Heart left ventricle (tissue), 16 donors: ENCODE measurements around the gene IFITM1. TPM values are rescaled to one million over a fixed set of nuclear protein-coding genes. Genes with fewer than 3 reads are reported as not detected.
"Not testable (repeated sequence)": the region's sequence is repeated elsewhere in the genome, so short reads cannot be mapped to it uniquely, and the experiment has no call there.

Source experiments
- ATAC-seq, 4 donors: fragments of 200-7000 bp; cut with Tn5 transposase; one replicate each; pipeline ENCODE4 v1.9.1; 2020 to 2022; ENCODE audit warnings: moderate library complexity in 4 of 4, mild to moderate bottlenecking in 3 of 4, moderate number of reproducible peaks in 1 of 4
- DNase-seq, 5 donors: peaks; one replicate each; pipeline ENCODE4 v3.0.0-alpha.2; 2020
- H3K27ac ChIP-seq, 12 donors: fragments of 200-600 bp; sonication (generic) in 4 of 12; one replicate each; pipeline versions ENCODE4 v1.5.0 to v1.8.0; 2016 to 2022; ENCODE audit warnings: mild to moderate bottlenecking in 2 of 12
- H3K27me3 ChIP-seq, 9 donors: fragments of 200-600 bp; sonication (generic) in 2 of 9; one replicate each; pipeline versions ENCODE4 v1.5.1 to v1.8.0; 2016 to 2022; ENCODE audit warnings: mild to moderate bottlenecking in 3 of 9
- H3K36me3 ChIP-seq, 9 donors: fragments of 200-600 bp; sonication (generic) in 2 of 9; one replicate each; pipeline versions ENCODE4 v1.5.0 to v1.8.0; 2018 to 2022; ENCODE audit warnings: mild to moderate bottlenecking in 2 of 9
- H3K4me1 ChIP-seq, 12 donors: fragments of 200-600 bp; sonication (generic) in 4 of 12; one replicate each; pipeline versions ENCODE4 v1.5.0 to v1.8.0; 2016 to 2022; ENCODE audit warnings: mild to moderate bottlenecking in 3 of 12
- H3K4me3 ChIP-seq, 12 donors: fragments of 200-600 bp; sonication (generic) in 4 of 12; one replicate each; pipeline versions ENCODE4 v1.5.0 to v1.8.0; 2017 to 2022; ENCODE audit warnings: mild to moderate bottlenecking in 9 of 12, moderate library complexity in 4 of 12
- H3K9me3 ChIP-seq, 12 donors: fragments of 200-600 bp; sonication (generic) in 4 of 12; one replicate each; pipeline versions ENCODE4 v1.5.0 to v1.8.0; 2016 to 2022; ENCODE audit warnings: mild to moderate bottlenecking in 1 of 12
- CTCF ChIP-seq, 12 donors: fragments of 200-600 bp; sonication (generic) in 4 of 12; IDR thresholded peaks; one replicate each; pipeline versions ENCODE4 v1.5.0 to v1.8.0; 2018 to 2022; ENCODE audit warnings: antibody characterized with exemption in 12 of 12, mild to moderate bottlenecking in 5 of 12
- POLR2A ChIP-seq, 2 donors: fragments of 450-650 bp; IDR thresholded peaks; one replicate each; pipeline ENCODE4 v1.6.1; 2017; ENCODE audit warnings: antibody characterized with exemption in 2 of 2, mild to moderate bottlenecking in 2 of 2, moderate library complexity in 2 of 2
- WGBS, 4 donors: extraction: QIAGEN DNeasy Blood & Tissue Kit in 2 of 4; methylation state at CpG; one replicate each; pipeline versions ENCODE4 v1.1.5 to v1.1.7; 2013 to 2018; 5-methylcytosine and 5-hydroxymethylcytosine counted together
- intact Hi-C, 10 donors: fragments of 100-400 bp; cut with DNase I; formaldehyde crosslinking; loops; one replicate each; pipeline versions ENCODE4 v1.11.1 to v1.14.2; 2022
- polyA plus RNA-seq, 2 donors: library from polyadenylated mRNA; stranded (reverse); fragments of 200-250 nt; gene quantifications; one replicate each; pipeline ENCODE4 v1.2.3, GENCODE V29; 2013
- total RNA-seq, 9 donors: library from RNA; depleted of rRNA in 2 of 9; stranded (reverse); fragments of >200 nt in 2 of 9; fragmentation: NEBNext Ultra II Directional in 3 of 9; extraction: Animal tissue kit (Norgen Biotek cat#: 25700) in 3 of 9; gene quantifications; one replicate each; pipeline versions ENCODE4 v1.1.0 to v1.2.4, GENCODE V29; 2016 to 2023
- donor health status: ischemic (EF 13 %, LVEDD 7.1; RV severe dilation, severe dysfunction).
- donor health status: healthy with polysubstance abuse.
- donor health status: DM: no; HTN: yes; CAD: no.
- donor health status: DM: no; HTN: no; CAD: no.
- donor health status: ischemic (EF 25% LVEDD 6.9; RV normal size, moderate dysfunction).
- donor health status: ischemic (EF 25% LVEDD 5.7; RV mildly dilated, moderate dysfunction).
- donor health status: healthy.
- donor health status: DM: yes; HTN: yes; CAD: no.
- donor health status: ischemic (EF 35%, LVEDD 5.7; RV mildly dilated, moderate dysfunction).
- donor health status: nonischemic (EF 11% LVEDD 7.7; RV severe dilation, severe dysfunction).
- donor health status: DM: yes; HTN: yes; CAD: no.
- donor health status: PGD.
- donor health status: ischemic (EF 29% LVEDD 5.4; RV normal size, mild dysfunction).
- donor health status: nonischemic (EF 23%, LVEDD 6.1; RV moderate dilation, normal function).

Gene IFITM1
- total and polyA plus RNA-seq, 11 donors, result 61.3 to 278 (median 132) TPM

- DNase-seq (no peak), ATAC-seq (no peak)
- Histone ChIP-seq H3K4me1 (peaks cover 4 to 53% (median 25%) of the 10 kb centered on the region in 12 donors), H3K36me3 (peaks cover 0 to 30% (median 0%) of the 10 kb centered on the region in 9 donors), H3K27me3 (peaks cover 0 to 22% (median 7%) of the 10 kb centered on the region in 9 donors), H3K4me3 (peak overlapping the region; percentile 3 to 81 (median 44)), H3K9me3 (no peaks in the 10 kb centered on the region), H3K27ac (peak overlapping the region; percentile 85 to 98 (median 92))
- TF ChIP-seq POLR2A (IDR thresholded peaks at IDR 0.05) (peak in 1 of 2 donors; percentile 57), CTCF (IDR thresholded peaks at IDR 0.05) (no peak)
- 45 to 57% (median 50%) methylated on average over 14 of the region's 14 CpGs for WGBS, 4 donors
- intact Hi-C loops, result loop anchor here in 5 of 10 donors (2.0 to 5.0 kb wide), 4 partner anchors 40 to 103 kb away; no protein-coding TSS in a partner anchor
Observed at GRCh38 chr11:312092-312816, 1.6 kb upstream of the IFITM1 start.

- 56 to 61% (median 57%) methylated on average over 7 to 8 of the region's 8 CpGs for WGBS, 4 donors
- intact Hi-C loops, result loop anchor here in 5 of 10 donors (2.0 to 5.0 kb wide), 4 partner anchors 39 to 105 kb away; no protein-coding TSS in a partner anchor
Observed at GRCh38 chr11:313304-313786, 495 bp upstream of the IFITM1 start.

GRCh38 chr11:314554-314875, 675 bp downstream of the IFITM1 start:
- H3K9me3 ChIP-seq, ATAC-seq: not testable (repeated sequence)
- WGBS, 4 donors, result 22 to 52% (median 36%) methylated on average over 6 of the region's 6 CpGs
- Histone ChIP-seq H3K27ac (peak overlapping the region; percentile 85 to 98 (median 92)), H3K4me3 (peak overlapping the region; percentile 28 to 89 (median 72)), H3K36me3 (peaks cover 0 to 24% (median 0%) of the 10 kb centered on the region in 9 donors), H3K27me3 (peaks cover 0 to 22% (median 7%) of the 10 kb centered on the region in 9 donors), H3K4me1 (peaks cover 4 to 49% (median 23%) of the 10 kb centered on the region in 12 donors)
- intact Hi-C loops, result loop anchor here in 2 of 10 donors (5.0 kb wide), 2 partner anchors 38 to 43 kb away; no protein-coding TSS in a partner anchor
- DNase-seq, result peak in 1 of 5 donors; percentile 10

More at GRCh38 chr11:313304-313786, 495 bp upstream of the IFITM1 start:
- Histone ChIP-seq H3K36me3 (peaks cover 0 to 30% (median 0%) of the 10 kb centered on the region in 9 donors), H3K9me3 (no peaks in the 10 kb centered on the region), H3K27me3 (peaks cover 0 to 22% (median 7%) of the 10 kb centered on the region in 9 donors), H3K4me3 (peak overlapping the region in 11 of 12 donors; percentile 56 to 89 (median 72)), H3K27ac (peak overlapping the region; percentile 85 to 98 (median 92)), H3K4me1 (peaks cover 4 to 55% (median 25%) of the 10 kb centered on the region in 12 donors)
- peak in 1 of 5 donors; percentile 42 for DNase-seq
- ATAC-seq, result no peak
- TF ChIP-seq POLR2A (IDR thresholded peaks at IDR 0.05) (no peak), CTCF (IDR thresholded peaks at IDR 0.05) (no peak)

GRCh38 chr11:315051-315481, 1.2 kb downstream of the IFITM1 start:
- Histone ChIP-seq H3K4me3 (peak overlapping the region; percentile 28 to 89 (median 72)), H3K27me3 (peaks cover 0 to 22% (median 7%) of the 10 kb centered on the region in 9 donors), H3K27ac (peak overlapping the region; percentile 85 to 98 (median 92)), H3K4me1 (peaks cover 4 to 44% (median 23%) of the 10 kb centered on the region in 12 donors), H3K9me3 (no peaks in the 10 kb centered on the region), H3K36me3 (peaks cover 0 to 20% (median 0%) of the 10 kb centered on the region in 9 donors)
- intact Hi-C loops, result loop anchor here in 1 of 10 donors (5.0 kb wide), 1 partner anchor 37 kb away; no protein-coding TSS in a partner anchor
- 32 to 50% (median 45%) methylated on average over 7 to 9 of the region's 9 CpGs for WGBS, 4 donors
- DNase-seq (peak in 1 of 5 donors; percentile 8), ATAC-seq (no peak)
- TF ChIP-seq CTCF (IDR thresholded peaks at IDR 0.05) (no peak), POLR2A (IDR thresholded peaks at IDR 0.05) (no peak)
